PC-9 (cell line): ENCODE measurements around the gene TMEM141.

Experiments used
- CTCF ChIP-seq: fragments of 200-600 bp; sonication (generic); conservative IDR thresholded peaks from 2 replicates; pipeline ENCODE4 v1.6.1; 2017; ENCODE audit warnings: mixed run types, antibody characterized with exemption, mild to moderate bottlenecking, moderate library complexity
- EZH2 ChIP-seq: fragments of 200-600 bp; sonication (generic); IDR thresholded peaks from 2 replicates; pipeline ENCODE4 v1.8.0; 2017; ENCODE audit warnings: antibody characterized with exemption, low read depth

- TF ChIP-seq CTCF (peak; percentile 95), EZH2 (no peak)
Measured at GRCh38 chr9:136787690-136788400, 3.3 kb upstream of the TMEM141 start.
